Keratinocyte (primary cell): ENCODE results near the gene TBL1XR1.

Experiments used
- CTCF ChIP-seq, 3 experiments: IDR thresholded peaks in 1 of 3; conservative IDR thresholded peaks in 1 of 3; optimal IDR thresholded peaks in 1 of 3; 2 replicates in 2 of 3; 3 replicates in 1 of 3; pipeline versions ENCODE3 to v1.5.1; 2011; ENCODE audit warnings: low read length in 3 of 3, mild to moderate bottlenecking in 3 of 3, moderate library complexity in 2 of 3, control low read depth in 1 of 3, inconsistent platforms in 1 of 3; ENCODE audit not compliant: insufficient read depth in 2 of 3; ENCODE audit errors: extremely low read depth in 1 of 3
- EZH2 ChIP-seq: IDR thresholded peaks from one replicate; pipeline ENCODE4 v1.6.1; 2012; ENCODE audit warnings: inconsistent platforms, mild to moderate bottlenecking, low read length, moderate library complexity

- TF ChIP-seq CTCF (optimal IDR thresholded peaks at IDR 0.05 in 1 of 3, IDR thresholded peaks at IDR 0.05 in 1 of 3, conservative IDR thresholded peaks at IDR 0.05 in 1 of 3; ENCODE audit: extremely low read depth in 1 of 3, insufficient read depth in 2 of 3, low read length in 3 of 3), result no peak
- TF ChIP-seq EZH2, result no peak
Measured at GRCh38 chr3:177111541-177111949, 85.7 kb downstream of the TBL1XR1 start.
